GM23338 (cell line): Measurements from ENCODE around the gene BRF1. TPM values are rescaled to one million over a fixed set of nuclear protein-coding genes. Genes with fewer than 3 reads are reported as not detected.

Source experiments
- EZH2phosphoT487 ChIP-seq: fragments of 200-600 bp; sonication (generic); IDR thresholded peaks from one replicate; pipeline ENCODE4 v1.8.1; 2018; ENCODE audit warnings: antibody characterized with exemption; ENCODE audit not compliant: unreplicated experiment
- polyA plus RNA-seq: library from polyadenylated mRNA; unstranded; fragments of >200 nt; fragmentation: Nextera tagmentation; extraction: Ambion mirVana; gene quantifications from 2 replicates; pipeline ENCODE4 v1.2.1, GENCODE V29; 2016
- total RNA-seq: library from RNA; depleted of rRNA; stranded (reverse); fragments of >200 nt; shearing (Covaris generic); gene quantifications from 2 replicates; pipeline ENCODE4 v1.2.3, GENCODE V29; 2014
- TF ChIP-seq, protein P1 (sequence below): IDR thresholded peaks from one replicate; pipeline ENCODE4 v1.6.1; 2018; ENCODE audit warnings: antibody characterized with exemption; ENCODE audit not compliant: unreplicated experiment
- TF ChIP-seq, protein P2 (sequence below): fragments of 250-450 bp; sonication (Bioruptor Pico); IDR thresholded peaks from 2 replicates; pipeline ENCODE4 v1.5.0; 2020; ENCODE audit warnings: mild to moderate bottlenecking, moderate library complexity

BRF1 gene
- total and polyA plus RNA-seq, 2 experiments from 2014 or later, result 8.6 to 29.9 TPM

DNA sequence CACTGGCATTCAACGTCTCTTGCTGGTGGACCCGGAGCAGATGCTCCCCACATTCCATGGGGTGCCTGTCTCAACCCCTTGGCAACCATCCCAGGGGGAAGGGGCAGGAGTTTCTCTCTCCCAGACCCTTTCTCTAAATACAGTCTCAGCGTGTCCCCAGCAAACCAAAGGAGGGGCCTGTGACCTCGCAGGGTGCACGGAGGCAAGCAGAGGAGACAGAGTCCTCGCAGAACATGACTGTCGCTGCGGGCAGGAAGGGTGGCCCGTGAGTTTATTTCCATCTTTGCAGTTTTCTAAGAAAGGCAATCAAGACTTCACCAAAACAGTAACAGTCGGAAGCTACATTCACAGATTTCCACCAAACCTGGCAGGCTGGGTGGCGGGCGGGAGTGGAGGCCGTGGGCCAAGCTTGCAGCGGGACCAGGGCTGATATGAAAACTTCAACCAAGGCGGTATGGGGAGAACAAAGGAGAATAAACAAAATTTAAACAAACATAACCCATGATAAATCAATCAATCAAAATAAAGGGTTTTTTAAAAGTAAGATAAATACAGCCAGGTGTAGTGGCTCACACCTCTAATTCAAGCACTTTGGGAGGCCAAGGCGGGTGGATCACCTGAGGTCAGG is 18.6 kb downstream of the BRF1 start (continued):
- TF ChIP-seq, protein P1, sequence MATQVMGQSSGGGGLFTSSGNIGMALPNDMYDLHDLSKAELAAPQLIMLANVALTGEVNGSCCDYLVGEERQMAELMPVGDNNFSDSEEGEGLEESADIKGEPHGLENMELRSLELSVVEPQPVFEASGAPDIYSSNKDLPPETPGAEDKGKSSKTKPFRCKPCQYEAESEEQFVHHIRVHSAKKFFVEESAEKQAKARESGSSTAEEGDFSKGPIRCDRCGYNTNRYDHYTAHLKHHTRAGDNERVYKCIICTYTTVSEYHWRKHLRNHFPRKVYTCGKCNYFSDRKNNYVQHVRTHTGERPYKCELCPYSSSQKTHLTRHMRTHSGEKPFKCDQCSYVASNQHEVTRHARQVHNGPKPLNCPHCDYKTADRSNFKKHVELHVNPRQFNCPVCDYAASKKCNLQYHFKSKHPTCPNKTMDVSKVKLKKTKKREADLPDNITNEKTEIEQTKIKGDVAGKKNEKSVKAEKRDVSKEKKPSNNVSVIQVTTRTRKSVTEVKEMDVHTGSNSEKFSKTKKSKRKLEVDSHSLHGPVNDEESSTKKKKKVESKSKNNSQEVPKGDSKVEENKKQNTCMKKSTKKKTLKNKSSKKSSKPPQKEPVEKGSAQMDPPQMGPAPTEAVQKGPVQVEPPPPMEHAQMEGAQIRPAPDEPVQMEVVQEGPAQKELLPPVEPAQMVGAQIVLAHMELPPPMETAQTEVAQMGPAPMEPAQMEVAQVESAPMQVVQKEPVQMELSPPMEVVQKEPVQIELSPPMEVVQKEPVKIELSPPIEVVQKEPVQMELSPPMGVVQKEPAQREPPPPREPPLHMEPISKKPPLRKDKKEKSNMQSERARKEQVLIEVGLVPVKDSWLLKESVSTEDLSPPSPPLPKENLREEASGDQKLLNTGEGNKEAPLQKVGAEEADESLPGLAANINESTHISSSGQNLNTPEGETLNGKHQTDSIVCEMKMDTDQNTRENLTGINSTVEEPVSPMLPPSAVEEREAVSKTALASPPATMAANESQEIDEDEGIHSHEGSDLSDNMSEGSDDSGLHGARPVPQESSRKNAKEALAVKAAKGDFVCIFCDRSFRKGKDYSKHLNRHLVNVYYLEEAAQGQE, result no peak
- TF ChIP-seq, protein P2, sequence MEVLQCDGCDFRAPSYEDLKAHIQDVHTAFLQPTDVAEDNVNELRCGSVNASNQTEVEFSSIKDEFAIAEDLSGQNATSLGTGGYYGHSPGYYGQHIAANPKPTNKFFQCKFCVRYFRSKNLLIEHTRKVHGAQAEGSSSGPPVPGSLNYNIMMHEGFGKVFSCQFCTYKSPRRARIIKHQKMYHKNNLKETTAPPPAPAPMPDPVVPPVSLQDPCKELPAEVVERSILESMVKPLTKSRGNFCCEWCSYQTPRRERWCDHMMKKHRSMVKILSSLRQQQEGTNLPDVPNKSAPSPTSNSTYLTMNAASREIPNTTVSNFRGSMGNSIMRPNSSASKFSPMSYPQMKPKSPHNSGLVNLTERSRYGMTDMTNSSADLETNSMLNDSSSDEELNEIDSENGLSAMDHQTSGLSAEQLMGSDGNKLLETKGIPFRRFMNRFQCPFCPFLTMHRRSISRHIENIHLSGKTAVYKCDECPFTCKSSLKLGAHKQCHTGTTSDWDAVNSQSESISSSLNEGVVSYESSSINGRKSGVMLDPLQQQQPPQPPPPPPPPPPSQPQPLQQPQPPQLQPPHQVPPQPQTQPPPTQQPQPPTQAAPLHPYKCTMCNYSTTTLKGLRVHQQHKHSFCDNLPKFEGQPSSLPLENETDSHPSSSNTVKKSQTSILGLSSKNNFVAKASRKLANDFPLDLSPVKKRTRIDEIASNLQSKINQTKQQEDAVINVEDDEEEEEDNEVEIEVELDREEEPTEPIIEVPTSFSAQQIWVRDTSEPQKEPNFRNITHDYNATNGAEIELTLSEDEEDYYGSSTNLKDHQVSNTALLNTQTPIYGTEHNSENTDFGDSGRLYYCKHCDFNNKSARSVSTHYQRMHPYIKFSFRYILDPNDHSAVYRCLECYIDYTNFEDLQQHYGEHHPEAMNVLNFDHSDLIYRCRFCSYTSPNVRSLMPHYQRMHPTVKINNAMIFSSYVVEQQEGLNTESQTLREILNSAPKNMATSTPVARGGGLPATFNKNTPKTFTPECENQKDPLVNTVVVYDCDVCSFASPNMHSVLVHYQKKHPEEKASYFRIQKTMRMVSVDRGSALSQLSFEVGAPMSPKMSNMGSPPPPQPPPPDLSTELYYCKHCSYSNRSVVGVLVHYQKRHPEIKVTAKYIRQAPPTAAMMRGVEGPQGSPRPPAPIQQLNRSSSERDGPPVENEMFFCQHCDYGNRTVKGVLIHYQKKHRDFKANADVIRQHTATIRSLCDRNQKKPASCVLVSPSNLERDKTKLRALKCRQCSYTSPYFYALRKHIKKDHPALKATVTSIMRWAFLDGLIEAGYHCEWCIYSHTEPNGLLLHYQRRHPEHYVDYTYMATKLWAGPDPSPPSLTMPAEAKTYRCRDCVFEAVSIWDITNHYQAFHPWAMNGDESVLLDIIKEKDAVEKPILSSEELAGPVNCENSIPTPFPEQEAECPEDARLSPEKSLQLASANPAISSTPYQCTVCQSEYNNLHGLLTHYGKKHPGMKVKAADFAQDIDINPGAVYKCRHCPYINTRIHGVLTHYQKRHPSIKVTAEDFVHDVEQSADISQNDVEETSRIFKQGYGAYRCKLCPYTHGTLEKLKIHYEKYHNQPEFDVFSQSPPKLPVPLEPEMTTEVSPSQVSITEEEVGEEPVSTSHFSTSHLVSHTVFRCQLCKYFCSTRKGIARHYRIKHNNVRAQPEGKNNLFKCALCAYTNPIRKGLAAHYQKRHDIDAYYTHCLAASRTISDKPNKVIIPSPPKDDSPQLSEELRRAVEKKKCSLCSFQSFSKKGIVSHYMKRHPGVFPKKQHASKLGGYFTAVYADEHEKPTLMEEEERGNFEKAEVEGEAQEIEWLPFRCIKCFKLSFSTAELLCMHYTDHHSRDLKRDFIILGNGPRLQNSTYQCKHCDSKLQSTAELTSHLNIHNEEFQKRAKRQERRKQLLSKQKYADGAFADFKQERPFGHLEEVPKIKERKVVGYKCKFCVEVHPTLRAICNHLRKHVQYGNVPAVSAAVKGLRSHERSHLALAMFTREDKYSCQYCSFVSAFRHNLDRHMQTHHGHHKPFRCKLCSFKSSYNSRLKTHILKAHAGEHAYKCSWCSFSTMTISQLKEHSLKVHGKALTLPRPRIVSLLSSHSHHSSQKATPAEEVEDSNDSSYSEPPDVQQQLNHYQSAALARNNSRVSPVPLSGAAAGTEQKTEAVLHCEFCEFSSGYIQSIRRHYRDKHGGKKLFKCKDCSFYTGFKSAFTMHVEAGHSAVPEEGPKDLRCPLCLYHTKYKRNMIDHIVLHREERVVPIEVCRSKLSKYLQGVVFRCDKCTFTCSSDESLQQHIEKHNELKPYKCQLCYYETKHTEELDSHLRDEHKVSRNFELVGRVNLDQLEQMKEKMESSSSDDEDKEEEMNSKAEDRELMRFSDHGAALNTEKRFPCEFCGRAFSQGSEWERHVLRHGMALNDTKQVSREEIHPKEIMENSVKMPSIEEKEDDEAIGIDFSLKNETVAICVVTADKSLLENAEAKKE (CRISPR knock-in tag), result no peak
- no peak for TF ChIP-seq EZH2phosphoT487
